Stimulated activated CD8-positive, alpha-beta memory T cell treated with anti-CD3 and anti-CD28 coated beads, Interleukin-4, amount 100 ng/mL, for 4 hours (primary cell): ENCODE measurements around the gene PRR11.
A peak's percentile ranks its signal among the peaks of the same experiment; 100 is the strongest.
"Not testable (repeated sequence)": the region's sequence is repeated elsewhere in the genome, so short reads cannot be mapped to it uniquely, and the experiment has no call there.

ENCODE experiments used
- DNase-seq, 2 donors: peaks; one replicate each; pipeline ENCODE4 v3.0.0-alpha.2; 2020; ENCODE audit warnings: low read depth in 2 of 2, low spot score in 1 of 2

PRR11 gene

DNA sequence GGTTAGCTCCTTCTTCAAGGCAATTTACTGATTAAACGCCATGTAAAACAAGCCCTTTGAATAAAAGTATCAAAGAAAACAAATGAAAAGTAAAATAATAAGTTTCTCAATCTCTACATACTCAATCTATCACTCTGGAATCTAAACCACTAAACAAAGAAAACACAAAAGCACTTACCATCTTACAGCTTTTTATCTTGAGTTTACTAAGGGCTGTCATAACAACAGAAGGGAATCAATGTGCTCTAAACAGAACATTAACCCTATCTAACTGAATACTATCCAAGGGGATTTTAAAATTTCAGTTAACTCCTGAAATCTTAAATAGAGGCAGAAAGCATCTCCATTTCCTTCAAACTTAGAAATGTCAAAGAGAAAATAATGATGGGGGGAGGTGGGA, 4.0 kb upstream of the PRR11 start:
- DNase-seq: no peak

DNA sequence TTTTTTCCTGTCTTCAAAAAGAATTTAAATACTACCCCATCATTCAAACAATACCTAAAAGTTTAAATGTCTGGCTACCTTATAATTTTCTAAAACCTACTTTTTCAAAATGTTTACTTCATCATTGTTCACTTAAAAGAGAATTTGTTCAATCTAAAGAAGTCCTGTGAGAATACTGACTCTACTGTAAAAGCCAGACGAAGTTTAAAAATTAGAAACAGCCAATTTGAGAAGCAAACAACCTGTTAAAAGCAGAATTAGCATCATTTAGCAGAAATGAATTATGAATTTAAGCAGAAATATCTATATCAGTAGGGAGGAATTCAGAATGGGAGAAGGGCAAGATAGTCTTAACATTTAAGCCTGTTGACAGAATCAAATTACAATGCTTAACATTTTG, 2.6 kb upstream of the PRR11 start:
- no peak for DNase-seq

- no peak for DNase-seq
Measured at GRCh38 chr17:59154292-59154720, 1.2 kb upstream of the PRR11 start.

- peak; percentile 91 to 95 for DNase-seq
Measured at GRCh38 chr17:59154721-59155438, 666 bp upstream of the PRR11 start, which contains the start of gene SKA2. Gene SKA2, minus strand, starts transcription at chr17:59155186. Its CDS starts 23 bp downstream, at chr17:59155163.

GRCh38 chr17:59160157-59161025, 4.8 kb downstream of the PRR11 start:
- no peak for DNase-seq

GRCh38 chr17:59161477-59161876, 5.9 kb downstream of the PRR11 start:
- no peak for DNase-seq

GRCh38 chr17:59165933-59166342, 10.4 kb downstream of the PRR11 start:
- DNase-seq: no peak

GRCh38 chr17:59167571-59168001, 12.0 kb downstream of the PRR11 start:
- no peak for DNase-seq

DNA sequence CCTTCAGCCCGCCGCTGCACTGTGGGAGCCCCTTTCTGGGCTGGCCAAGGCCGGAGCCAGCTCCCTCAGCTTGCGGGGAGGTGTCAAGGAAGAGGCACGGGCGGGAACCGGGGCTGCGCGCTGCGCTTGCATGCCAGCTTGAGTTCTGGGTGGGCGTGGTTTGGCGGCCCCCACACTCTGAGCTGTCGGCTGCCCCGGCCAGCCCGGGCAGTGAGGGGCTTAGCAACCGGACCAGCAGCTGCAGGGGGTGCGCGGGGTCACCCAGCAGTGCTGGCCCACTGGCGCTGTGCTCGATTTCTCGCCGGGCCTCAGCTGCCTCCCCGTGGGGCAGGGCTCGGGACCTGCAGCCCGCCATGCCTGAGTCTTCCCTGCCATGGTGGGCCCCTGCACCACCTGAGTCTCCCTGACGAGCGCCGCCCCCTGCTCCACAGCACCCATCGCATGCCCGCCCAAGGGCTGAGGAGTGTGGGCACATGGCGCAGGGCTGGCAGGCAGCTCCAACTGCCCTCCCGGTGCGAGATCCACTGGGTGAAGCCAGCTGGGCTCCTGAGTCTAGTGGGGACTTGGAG, 17.0 kb downstream of the PRR11 start:
- no peak for DNase-seq

DNA sequence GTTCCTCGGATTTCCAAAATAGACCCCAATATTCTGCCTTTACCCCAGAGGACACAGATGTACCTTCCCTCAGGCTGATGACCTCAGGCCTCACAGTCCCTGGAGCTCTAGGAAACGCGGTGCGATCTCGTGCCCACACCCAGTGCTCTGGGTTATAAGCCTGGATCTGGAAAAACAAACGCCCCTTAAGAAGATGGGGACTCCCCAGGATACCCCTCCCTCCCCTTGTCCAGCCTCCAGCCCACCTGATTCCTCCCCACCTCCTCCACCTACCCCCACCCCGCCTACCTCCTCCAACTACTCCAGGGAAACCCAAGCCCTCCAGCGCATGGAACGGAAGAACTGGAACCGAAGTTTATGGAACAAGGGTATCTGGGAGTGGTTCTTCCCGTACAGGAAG, 19.1 kb downstream of the PRR11 start:
- DNase-seq: no peak

- DNase-seq: no peak
Measured at GRCh38 chr17:59175076-59175475, 19.5 kb downstream of the PRR11 start.

GRCh38 chr17:59178266-59178985, 22.9 kb downstream of the PRR11 start:
- no peak for DNase-seq

GRCh38 chr17:59179601-59180000, 24.1 kb downstream of the PRR11 start:
- DNase-seq: not testable (repeated sequence)

- no peak for DNase-seq
Measured at GRCh38 chr17:59180626-59181025, 25.1 kb downstream of the PRR11 start.

DNA sequence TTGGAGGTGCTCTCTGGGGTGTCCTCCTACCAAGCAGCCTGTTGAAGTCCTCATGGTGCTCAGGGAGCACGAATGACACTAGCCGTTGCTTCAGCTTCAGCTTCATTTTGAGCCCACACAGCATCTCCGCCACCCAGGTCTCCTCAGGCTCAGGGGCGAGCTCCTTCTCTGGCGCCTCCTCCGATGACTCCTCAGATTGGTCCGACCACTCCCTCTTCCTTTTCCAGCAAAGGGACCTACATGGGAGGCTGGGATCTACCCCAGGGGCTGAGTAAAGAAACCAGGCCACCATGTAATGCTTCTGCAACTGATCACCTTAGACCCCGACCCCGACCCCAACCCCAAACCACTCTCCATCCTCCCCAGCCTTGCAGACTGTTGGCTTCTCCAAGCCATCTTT, 25.9 kb downstream of the PRR11 start:
- no peak for DNase-seq

DNA sequence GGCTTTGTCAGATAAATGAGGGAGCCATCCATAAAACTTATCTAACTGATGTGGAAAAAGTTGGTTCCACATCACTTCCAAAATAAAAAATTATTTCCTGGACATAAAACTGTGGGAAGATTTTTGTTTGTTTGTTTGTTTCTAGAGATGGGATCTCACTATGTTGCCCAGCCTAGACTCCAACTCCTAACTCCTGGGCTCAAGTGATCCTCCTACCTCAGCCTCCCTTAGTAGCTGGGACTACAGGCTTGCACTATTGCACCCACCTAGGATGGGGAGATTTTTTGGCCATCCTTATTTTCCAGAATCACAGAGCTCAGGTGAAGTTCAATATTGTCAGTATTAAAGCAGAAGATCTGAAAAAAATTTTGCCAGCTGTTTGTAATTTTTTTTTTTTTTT, 30.5 kb downstream of the PRR11 start:
- DNase-seq: no peak

DNA sequence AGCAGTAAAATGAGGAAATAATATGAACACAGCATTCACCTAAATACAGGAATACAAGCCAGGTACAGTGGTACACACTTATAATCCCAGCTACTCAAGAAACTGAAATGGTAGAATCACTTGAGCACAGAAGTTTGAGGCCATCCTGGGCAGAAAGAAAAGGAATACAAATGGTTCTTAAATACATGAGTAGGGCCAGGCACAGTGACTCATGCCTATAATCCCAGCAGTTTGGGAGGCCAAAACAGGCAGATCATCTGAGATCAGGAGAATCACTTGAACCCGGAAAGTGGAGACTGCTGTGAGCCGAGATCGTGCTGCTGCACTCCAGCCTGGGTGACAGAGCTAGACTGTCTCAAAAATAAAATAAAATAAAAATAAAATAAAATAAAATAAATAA, 31.3 kb downstream of the PRR11 start:
- DNase-seq: no peak

- no peak for DNase-seq
Measured at GRCh38 chr17:59190806-59191205, 35.3 kb downstream of the PRR11 start.

DNA sequence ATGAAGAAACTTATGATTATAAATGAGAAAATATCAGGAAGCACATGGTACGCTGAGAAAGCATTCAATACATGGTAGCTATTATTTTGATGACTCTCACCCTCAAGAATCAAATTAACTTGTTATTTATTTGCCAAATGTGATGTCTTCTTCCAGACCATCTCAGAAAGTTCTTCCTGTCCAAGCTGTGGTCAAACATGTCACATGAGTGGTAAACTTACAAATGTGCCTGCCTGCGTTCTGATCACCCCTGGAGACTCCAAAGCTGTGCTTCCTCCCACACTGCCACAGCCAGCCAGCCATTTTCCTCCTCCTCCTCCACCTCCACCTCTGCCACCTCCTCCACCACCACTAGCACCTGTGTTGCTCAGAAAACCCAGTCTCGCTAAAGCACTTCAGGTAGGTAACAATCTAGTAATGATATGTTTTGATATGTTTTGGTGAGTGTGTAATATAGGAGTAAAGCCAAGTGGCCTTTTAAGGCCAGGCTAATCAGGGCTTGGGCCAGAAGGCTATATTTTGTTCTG, 37.9 kb downstream of the PRR11 start:
- DNase-seq: no peak

DNA sequence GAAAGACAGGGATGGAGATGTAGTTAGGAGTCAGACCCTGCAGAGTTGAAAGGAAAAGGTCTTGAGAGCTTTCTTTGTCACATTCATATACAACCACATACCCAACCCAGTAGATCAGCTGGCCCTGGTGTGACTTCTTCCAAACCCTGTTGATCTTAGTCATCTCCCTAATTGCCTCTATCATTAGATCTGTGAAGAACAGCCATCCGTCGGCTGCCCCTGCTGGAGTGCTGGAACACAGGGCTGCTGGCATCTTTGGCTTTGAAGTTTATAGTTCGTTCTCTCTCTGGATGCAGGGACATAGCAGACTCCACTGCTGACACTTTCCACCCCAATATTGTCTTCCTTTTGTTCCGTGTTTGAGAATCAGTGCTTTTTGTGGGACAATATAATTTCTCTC, 43.9 kb downstream of the PRR11 start:
- no peak for DNase-seq

DNA sequence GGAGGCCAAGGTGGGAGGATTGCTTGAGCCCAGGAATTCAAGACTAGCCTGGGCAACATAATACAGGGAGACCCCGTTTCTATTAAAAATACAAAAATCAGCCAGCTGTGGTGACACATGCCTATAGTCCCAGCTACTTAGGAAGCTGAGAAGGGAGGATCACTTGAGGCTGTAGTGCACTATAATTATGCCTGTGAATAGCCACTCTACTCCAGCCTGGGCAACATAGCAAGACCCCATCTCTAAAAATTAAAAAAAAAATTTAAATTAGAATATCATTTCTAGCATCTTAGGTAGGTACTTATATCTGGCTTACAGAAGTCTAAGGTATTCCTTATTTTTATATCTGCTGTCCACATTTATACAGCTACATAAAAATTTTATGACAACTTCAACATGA, 46.8 kb downstream of the PRR11 start:
- no peak for DNase-seq
